HG02623 (cell line): ENCODE data around the gene GIGYF2.

Experiments used
- ATAC-seq: cut with Tn5 transposase; IDR thresholded peaks from one replicate; pipeline ENCODE4 v1.9.1; 2021; ENCODE audit warnings: moderate library complexity; ENCODE audit not compliant: unreplicated experiment

Gene GIGYF2

GRCh38 chr2:232748038-232748437 lies 50.9 kb downstream of the GIGYF2 start:
- ATAC-seq: no peak

GRCh38 chr2:232749331-232749730 lies 52.2 kb downstream of the GIGYF2 start:
- no peak for ATAC-seq

- no peak for ATAC-seq
Observed at GRCh38 chr2:232750135-232750671, 53.1 kb downstream of the GIGYF2 start.

GRCh38 chr2:232757905-232758304 lies 60.8 kb downstream of the GIGYF2 start:
- no peak for ATAC-seq

GRCh38 chr2:232761301-232761907 lies 64.3 kb downstream of the GIGYF2 start:
- no peak for ATAC-seq

- ATAC-seq: no peak
Observed at GRCh38 chr2:232767866-232768265, 70.7 kb downstream of the GIGYF2 start.

GRCh38 chr2:232770207-232770606 lies 73.1 kb downstream of the GIGYF2 start:
- ATAC-seq: no peak

GRCh38 chr2:232771870-232772269 lies 74.7 kb downstream of the GIGYF2 start:
- ATAC-seq: no peak

- peak; percentile 45 for ATAC-seq
Observed at GRCh38 chr2:232772531-232772930, 75.4 kb downstream of the GIGYF2 start.

GRCh38 chr2:232773815-232774214 lies 76.7 kb downstream of the GIGYF2 start:
- no peak for ATAC-seq

- no peak for ATAC-seq
Observed at GRCh38 chr2:232776435-232776834, 79.3 kb downstream of the GIGYF2 start, which contains the start of gene KCNJ13. Gene KCNJ13 (minus strand): TSS chr2:232776565. CDS start chr2:232771362, 5,203 bp downstream.

GRCh38 chr2:232777276-232777675 lies 80.1 kb downstream of the GIGYF2 start:
- ATAC-seq: no peak

GRCh38 chr2:232779465-232779864 lies 82.3 kb downstream of the GIGYF2 start:
- ATAC-seq: no peak

- ATAC-seq: no peak
Observed at GRCh38 chr2:232779934-232780333, 82.8 kb downstream of the GIGYF2 start.

GRCh38 chr2:232781765-232782164 lies 84.6 kb downstream of the GIGYF2 start:
- peak; percentile 88 for ATAC-seq

GRCh38 chr2:232783278-232783677 lies 86.1 kb downstream of the GIGYF2 start:
- no peak for ATAC-seq

- no peak for ATAC-seq
Observed at GRCh38 chr2:232787806-232788205, 90.7 kb downstream of the GIGYF2 start.

- no peak for ATAC-seq
Observed at GRCh38 chr2:232789082-232789481, 92.0 kb downstream of the GIGYF2 start.

- ATAC-seq: no peak
Observed at GRCh38 chr2:232791518-232791917, 94.4 kb downstream of the GIGYF2 start.

GRCh38 chr2:232793271-232793670 lies 96.1 kb downstream of the GIGYF2 start:
- ATAC-seq: no peak

- no peak for ATAC-seq
Observed at GRCh38 chr2:232794981-232795380, 97.8 kb downstream of the GIGYF2 start.

- ATAC-seq: no peak
Observed at GRCh38 chr2:232795920-232796319, 98.8 kb downstream of the GIGYF2 start.

GRCh38 chr2:232798187-232798586 lies 101.1 kb downstream of the GIGYF2 start:
- ATAC-seq: no peak
